ENCODE measurements around the gene ELP1. TPM values are rescaled to one million over a fixed set of nuclear protein-coding genes. Genes with fewer than 3 reads are reported as not detected.
"Not testable (repeated sequence)": the region's sequence is repeated elsewhere in the genome, so short reads cannot be mapped to it uniquely, and the experiment has no call there.

Gene ELP1
- total RNA-seq, 4 donors from 2014 or later: 12.3 to 22.2 (median 20.2) TPM

DNA sequence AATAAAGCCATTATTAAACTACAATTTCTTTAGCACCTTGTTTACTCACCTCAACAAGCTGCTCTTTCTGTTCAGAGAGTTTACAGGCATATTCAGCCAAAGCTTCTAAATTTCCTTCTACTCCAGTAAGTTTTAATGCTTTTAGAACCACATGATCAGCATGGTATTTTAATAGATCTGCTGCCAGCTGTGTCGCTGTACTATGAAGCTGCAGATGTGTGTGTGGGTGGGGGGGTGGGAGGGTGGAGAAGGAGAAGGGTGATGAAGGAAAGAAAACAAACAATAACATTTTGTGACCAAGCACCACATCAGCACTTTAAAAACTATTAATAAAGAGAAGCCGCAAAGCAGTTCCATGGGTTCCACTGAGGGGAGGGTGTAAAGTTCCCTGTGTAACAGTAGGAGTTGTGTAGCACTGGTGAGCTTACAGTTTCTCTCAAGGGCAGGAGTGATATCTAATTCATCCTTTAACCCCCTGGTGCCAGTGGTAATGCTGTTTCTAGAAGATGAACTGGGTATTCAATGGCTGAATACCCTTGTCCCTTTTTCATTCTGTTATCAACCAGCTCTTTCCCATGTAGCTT lies 38.8 kb upstream of the ELP1 start:
- H3K4me1 ChIP-seq: peaks cover 0 to 15% (median 0%) of the 10 kb centered on the region in 3 donors
- 48 to 88% methylated on average over 2 of the region's 2 CpGs for WGBS, 2 donors
- no peak for DNase-seq
- no peak overlapping the region for H3K27ac ChIP-seq
- H3K36me3 ChIP-seq: no peaks in the 10 kb centered on the region
- H3K27me3 ChIP-seq: no peaks in the 10 kb centered on the region
- TF ChIP-seq CTCF (IDR thresholded peaks at IDR 0.05) (no peak), POLR2A (IDR thresholded peaks at IDR 0.05) (no peak)
- H3K9me3 ChIP-seq: no peaks in the 10 kb centered on the region
- H3K4me3 ChIP-seq: no peak overlapping the region
- intact Hi-C loops (cut with DNase I): no loop called here

- peaks cover 0 to 12% (median 0%) of the 10 kb centered on the region in 3 donors for H3K4me1 ChIP-seq
- TF ChIP-seq POLR2A (IDR thresholded peaks at IDR 0.05): no peak
- TF ChIP-seq CTCF (IDR thresholded peaks at IDR 0.05): no peak
- no peak for DNase-seq
- intact Hi-C loops (cut with DNase I): no loop called here
- no peaks in the 10 kb centered on the region for H3K9me3 ChIP-seq
- no peak overlapping the region for H3K4me3 ChIP-seq
- no peak overlapping the region for H3K27ac ChIP-seq
- no peaks in the 10 kb centered on the region for H3K36me3 ChIP-seq
- 87 to 100% methylated on average over 3 of the region's 3 CpGs for WGBS, 2 donors
- no peaks in the 10 kb centered on the region for H3K27me3 ChIP-seq
Observed at GRCh38 chr9:108972186-108972585, 38.3 kb upstream of the ELP1 start.

DNA sequence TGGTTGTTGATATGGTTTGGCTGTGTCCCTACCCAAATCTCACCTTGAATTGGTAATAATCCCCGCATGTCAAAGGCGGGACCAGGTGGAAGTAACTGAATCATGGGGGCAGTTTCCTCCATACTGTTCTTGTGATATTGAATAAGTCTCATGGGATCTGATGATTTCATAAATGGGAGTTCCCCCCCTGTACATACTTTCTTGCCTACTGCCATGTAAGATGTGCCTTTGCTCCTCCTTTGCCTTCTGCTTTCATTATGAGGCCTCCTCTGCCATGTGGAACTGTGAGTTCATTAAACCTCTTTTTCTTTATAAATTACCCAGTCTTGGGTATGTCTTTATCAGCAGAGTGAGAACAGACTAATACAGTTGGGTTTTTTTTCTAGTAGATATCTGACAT lies 37.5 kb upstream of the ELP1 start:
- H3K36me3 ChIP-seq; H3K9me3 ChIP-seq; DNase-seq; intact Hi-C loops (cut with DNase I); H3K27me3 ChIP-seq; H3K4me3 ChIP-seq; H3K27ac ChIP-seq: not testable (repeated sequence)
- H3K4me1 ChIP-seq: peaks cover 0 to 12% (median 0%) of the 10 kb centered on the region in 3 donors
- WGBS, 2 donors: 100% methylated on average over 2 of the region's 2 CpGs

- peaks cover 0 to 16% (median 0%) of the 10 kb centered on the region in 3 donors for H3K36me3 ChIP-seq
- no peak overlapping the region for H3K4me3 ChIP-seq
- H3K9me3 ChIP-seq: no peaks in the 10 kb centered on the region
- TF ChIP-seq POLR2A (IDR thresholded peaks at IDR 0.05): no peak
- no peak for TF ChIP-seq CTCF (IDR thresholded peaks at IDR 0.05)
- no peak for DNase-seq
- H3K4me1 ChIP-seq: peaks cover 0 to 2% (median 0%) of the 10 kb centered on the region in 3 donors
- intact Hi-C loops (cut with DNase I): no loop called here
- H3K27me3 ChIP-seq: no peaks in the 10 kb centered on the region
- no peak overlapping the region for H3K27ac ChIP-seq
Observed at GRCh38 chr9:108967916-108968315, 34.0 kb upstream of the ELP1 start.

- no peaks in the 10 kb centered on the region for H3K9me3 ChIP-seq
- no peak for TF ChIP-seq POLR2A (IDR thresholded peaks at IDR 0.05)
- no peak for TF ChIP-seq CTCF (IDR thresholded peaks at IDR 0.05)
- no peak for DNase-seq
Observed at GRCh38 chr9:108963459-108964143, 29.7 kb upstream of the ELP1 start.

More at GRCh38 chr9:108963459-108964143, 29.7 kb upstream of the ELP1 start:
- H3K27ac ChIP-seq: no peak overlapping the region
- WGBS, 2 donors: 55 to 61% methylated on average over 4 of the region's 4 CpGs
- H3K4me3 ChIP-seq: no peak overlapping the region
- H3K27me3 ChIP-seq: no peaks in the 10 kb centered on the region
- no peaks in the 10 kb centered on the region for H3K4me1 ChIP-seq
- peaks cover 0 to 16% (median 0%) of the 10 kb centered on the region in 3 donors for H3K36me3 ChIP-seq
- intact Hi-C loops (cut with DNase I): no loop called here
